ENCODE data around the gene FUT4. TPM values are rescaled to one million over a fixed set of nuclear protein-coding genes. Genes with fewer than 3 reads are reported as not detected.
"Not testable (repeated sequence)": the region's sequence is repeated elsewhere in the genome, so short reads cannot be mapped to it uniquely, and the experiment has no call there.

Gene FUT4
- total RNA-seq, 1 donor from 2014 or later = 10.6 TPM

DNA sequence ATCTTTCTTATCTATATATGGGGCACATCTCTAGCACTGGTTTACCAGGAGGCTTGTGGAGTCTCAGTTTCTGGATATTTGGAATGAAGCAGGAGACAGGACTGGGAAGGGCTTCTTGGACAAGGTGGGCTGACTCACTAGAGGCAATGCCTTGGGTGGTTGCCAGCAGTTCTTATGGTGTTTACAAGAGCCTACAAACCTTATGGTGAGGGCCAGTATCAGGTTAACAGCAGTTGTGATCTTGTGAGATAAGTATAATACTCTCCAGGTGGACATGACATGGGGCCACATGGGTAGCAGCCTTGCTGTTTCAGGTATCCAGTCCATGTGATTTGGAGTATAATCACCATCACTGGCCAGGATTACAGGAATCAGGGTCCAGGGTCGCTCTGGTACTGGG lies 10.2 kb downstream of the FUT4 start:
- TF ChIP-seq, protein P1, sequence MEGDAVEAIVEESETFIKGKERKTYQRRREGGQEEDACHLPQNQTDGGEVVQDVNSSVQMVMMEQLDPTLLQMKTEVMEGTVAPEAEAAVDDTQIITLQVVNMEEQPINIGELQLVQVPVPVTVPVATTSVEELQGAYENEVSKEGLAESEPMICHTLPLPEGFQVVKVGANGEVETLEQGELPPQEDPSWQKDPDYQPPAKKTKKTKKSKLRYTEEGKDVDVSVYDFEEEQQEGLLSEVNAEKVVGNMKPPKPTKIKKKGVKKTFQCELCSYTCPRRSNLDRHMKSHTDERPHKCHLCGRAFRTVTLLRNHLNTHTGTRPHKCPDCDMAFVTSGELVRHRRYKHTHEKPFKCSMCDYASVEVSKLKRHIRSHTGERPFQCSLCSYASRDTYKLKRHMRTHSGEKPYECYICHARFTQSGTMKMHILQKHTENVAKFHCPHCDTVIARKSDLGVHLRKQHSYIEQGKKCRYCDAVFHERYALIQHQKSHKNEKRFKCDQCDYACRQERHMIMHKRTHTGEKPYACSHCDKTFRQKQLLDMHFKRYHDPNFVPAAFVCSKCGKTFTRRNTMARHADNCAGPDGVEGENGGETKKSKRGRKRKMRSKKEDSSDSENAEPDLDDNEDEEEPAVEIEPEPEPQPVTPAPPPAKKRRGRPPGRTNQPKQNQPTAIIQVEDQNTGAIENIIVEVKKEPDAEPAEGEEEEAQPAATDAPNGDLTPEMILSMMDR (conservative IDR thresholded peaks at IDR 0.05; ENCODE audit: low read depth, low read length) = no peak
- DNase-seq (ENCODE audit: low read depth) = no peak
- no peak overlapping the region for H3K4me3 ChIP-seq (ENCODE audit: low read depth, low read length)

DNA sequence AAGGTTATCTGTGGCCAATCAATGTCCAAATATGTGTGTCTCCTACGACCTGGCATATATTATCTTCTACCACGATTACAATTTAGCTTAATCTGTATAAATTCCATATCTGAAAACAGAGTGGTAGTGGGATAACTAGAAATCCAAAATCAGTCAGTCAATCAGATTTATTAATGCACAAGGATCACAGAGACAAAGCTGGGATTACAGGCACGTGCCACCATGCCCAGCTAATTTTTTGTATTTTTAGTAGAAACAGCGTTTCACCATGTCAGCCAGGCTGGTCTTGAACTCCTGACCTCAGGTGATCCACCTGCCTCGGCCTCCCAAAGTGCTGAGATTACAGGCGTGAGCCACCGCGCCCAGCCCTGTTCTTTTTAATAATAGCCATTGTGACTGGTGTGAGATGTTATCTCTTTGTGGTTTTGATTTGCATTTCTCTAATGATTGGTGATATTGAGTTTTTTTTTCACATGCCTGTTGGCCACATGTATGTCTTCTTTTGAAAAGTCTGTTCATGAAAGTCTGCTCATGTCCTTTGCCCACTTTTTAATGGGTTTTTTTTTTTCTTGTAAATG lies 12.1 kb downstream of the FUT4 start:
- H3K4me3 ChIP-seq (ENCODE audit: low read depth, low read length); DNase-seq (ENCODE audit: low read depth): not testable (repeated sequence)

- H3K4me3 ChIP-seq (ENCODE audit: low read depth, low read length) = no peak overlapping the region
- TF ChIP-seq, protein P1 (conservative IDR thresholded peaks at IDR 0.05; ENCODE audit: low read depth, low read length) = no peak
- DNase-seq (ENCODE audit: low read depth) = no peak
Observed at GRCh38 chr11:94557421-94557820, 13.7 kb downstream of the FUT4 start.

DNA sequence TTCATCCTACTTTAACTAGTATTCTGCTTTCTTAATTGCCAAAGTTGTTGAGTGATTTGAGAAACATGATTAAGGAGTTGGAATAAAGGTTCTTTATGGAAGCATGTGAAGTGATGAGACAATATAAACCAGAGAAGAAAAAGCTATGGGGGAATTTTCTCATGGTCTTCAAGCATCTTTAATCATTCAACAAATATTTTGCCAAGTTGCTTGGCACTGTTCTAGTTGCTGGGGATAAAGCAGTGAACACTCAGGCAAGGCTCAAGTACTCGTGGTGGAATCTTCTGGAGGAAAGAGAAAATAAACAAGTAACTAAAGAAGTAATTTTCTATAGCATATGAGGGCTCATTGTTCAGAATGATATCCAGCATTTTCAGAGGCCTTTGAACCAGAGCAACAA lies 14.3 kb downstream of the FUT4 start:
- DNase-seq (ENCODE audit: low read depth) = no peak
- TF ChIP-seq, protein P1 (conservative IDR thresholded peaks at IDR 0.05; ENCODE audit: low read depth, low read length) = no peak
- H3K4me3 ChIP-seq (ENCODE audit: low read depth, low read length) = no peak overlapping the region

DNA sequence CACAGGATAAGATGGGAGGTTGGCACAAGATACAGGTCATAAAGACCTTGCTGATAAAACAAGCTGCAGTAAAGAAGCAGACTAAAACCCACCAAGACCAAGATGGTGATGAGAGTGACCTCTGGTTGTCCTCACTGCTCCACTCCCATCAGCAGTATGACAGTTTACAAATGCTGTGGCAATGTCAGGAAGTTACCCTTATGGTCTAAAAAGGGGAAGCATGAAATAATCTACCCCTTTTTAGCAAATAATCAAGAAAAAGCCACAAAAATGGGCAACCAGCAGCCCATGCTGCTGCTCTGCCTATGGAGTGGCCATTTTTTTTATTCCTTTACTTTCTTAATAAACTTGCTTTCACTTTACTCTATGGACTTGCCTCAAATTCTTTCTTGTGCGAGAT lies 14.7 kb downstream of the FUT4 start:
- TF ChIP-seq, protein P1 (conservative IDR thresholded peaks at IDR 0.05; ENCODE audit: low read depth, low read length) = no peak
- H3K4me3 ChIP-seq (ENCODE audit: low read depth, low read length) = no peak overlapping the region
- DNase-seq (ENCODE audit: low read depth) = no peak

- TF ChIP-seq, protein P1 (conservative IDR thresholded peaks at IDR 0.05; ENCODE audit: low read depth, low read length) = no peak
- H3K4me3 ChIP-seq (ENCODE audit: low read depth, low read length) = no peak overlapping the region
- DNase-seq (ENCODE audit: low read depth) = no peak
Observed at GRCh38 chr11:94558932-94559331, 15.2 kb downstream of the FUT4 start.

GRCh38 chr11:94559361-94559760 lies 15.6 kb downstream of the FUT4 start:
- TF ChIP-seq, protein P1 (conservative IDR thresholded peaks at IDR 0.05; ENCODE audit: low read depth, low read length) = no peak
- DNase-seq (ENCODE audit: low read depth) = no peak
- no peak overlapping the region for H3K4me3 ChIP-seq (ENCODE audit: low read depth, low read length)

All from epithelial cell of proximal tubule (primary cell).